Measurements from ENCODE around the gene CBX3. TPM values are rescaled to one million over a fixed set of nuclear protein-coding genes. Genes with fewer than 3 reads are reported as not detected.
"Not testable (repeated sequence)": the region's sequence is repeated elsewhere in the genome, so short reads cannot be mapped to it uniquely, and the experiment has no call there.

The CBX3 gene
- total RNA-seq, 1 donor from 2014 or later, result 52.1 TPM

GRCh38 chr7:26233902-26234511, 32.5 kb downstream of the CBX3 start:
- Histone ChIP-seq H3K4me1 (no peaks in the 10 kb centered on the region), H3K36me3 (no peaks in the 10 kb centered on the region), H3K4me3 (no peak overlapping the region), H3K27me3 (no peaks in the 10 kb centered on the region), H3K9me3 (no peaks in the 10 kb centered on the region), H3K27ac (no peak overlapping the region)
- intact Hi-C loops (cut with DNase I), result no loop called here
- TF ChIP-seq, protein P1, sequence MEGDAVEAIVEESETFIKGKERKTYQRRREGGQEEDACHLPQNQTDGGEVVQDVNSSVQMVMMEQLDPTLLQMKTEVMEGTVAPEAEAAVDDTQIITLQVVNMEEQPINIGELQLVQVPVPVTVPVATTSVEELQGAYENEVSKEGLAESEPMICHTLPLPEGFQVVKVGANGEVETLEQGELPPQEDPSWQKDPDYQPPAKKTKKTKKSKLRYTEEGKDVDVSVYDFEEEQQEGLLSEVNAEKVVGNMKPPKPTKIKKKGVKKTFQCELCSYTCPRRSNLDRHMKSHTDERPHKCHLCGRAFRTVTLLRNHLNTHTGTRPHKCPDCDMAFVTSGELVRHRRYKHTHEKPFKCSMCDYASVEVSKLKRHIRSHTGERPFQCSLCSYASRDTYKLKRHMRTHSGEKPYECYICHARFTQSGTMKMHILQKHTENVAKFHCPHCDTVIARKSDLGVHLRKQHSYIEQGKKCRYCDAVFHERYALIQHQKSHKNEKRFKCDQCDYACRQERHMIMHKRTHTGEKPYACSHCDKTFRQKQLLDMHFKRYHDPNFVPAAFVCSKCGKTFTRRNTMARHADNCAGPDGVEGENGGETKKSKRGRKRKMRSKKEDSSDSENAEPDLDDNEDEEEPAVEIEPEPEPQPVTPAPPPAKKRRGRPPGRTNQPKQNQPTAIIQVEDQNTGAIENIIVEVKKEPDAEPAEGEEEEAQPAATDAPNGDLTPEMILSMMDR (IDR thresholded peaks at IDR 0.05), result no peak
- no peak for DNase-seq (ENCODE audit: extremely low spot score in 2 of 2)

DNA sequence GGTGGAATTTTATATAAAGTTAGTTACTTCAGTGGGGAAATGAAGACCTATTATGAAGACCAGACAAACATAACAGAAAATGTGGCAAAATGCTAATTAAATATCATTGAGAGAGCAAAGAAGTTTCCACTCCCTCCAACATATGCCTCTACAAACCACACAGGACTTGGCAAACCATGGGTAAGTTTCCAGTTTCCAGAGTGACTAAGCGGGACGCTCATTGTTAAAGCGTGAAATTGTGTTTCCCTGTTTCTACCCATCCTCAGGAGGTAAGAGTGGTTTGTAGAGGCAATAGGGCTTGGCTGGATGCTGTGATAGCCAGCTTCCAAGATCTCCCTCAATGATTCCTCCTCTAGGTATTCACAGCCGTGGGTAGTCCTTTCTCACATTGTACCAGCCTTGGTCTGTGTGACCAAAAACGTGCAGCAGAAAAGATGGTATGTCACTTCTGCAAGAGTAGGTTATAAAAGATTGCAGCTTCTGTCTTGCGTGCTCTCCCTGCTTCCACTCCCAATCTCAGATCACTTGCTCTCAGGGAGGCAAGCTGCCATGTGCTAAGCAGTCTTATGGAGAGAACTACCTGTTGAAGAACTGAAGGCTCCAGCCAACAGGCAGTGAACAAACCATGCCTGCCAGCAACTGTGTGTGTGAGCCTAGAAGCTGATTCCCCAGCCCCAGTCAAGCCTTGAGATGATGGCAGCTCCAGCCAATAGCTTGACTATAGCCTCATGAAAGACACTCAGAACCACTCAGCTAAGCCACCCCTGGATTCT, 35.7 kb downstream of the CBX3 start:
- no peaks in the 10 kb centered on the region for H3K9me3 ChIP-seq
- H3K36me3 ChIP-seq, result no peaks in the 10 kb centered on the region
- H3K4me1 ChIP-seq, result no peaks in the 10 kb centered on the region
- no peak overlapping the region for H3K27ac ChIP-seq
- DNase-seq (ENCODE audit: extremely low spot score in 2 of 2), result no peak
- H3K27me3 ChIP-seq, result no peaks in the 10 kb centered on the region
- TF ChIP-seq POLR2AphosphoS5 (IDR thresholded peaks at IDR 0.05; ENCODE audit: insufficient read depth in 1 of 2, low read depth in 1 of 2) (no peak), POLR2A (IDR thresholded peaks at IDR 0.05) (no peak)
- TF ChIP-seq, protein P1 (IDR thresholded peaks at IDR 0.05), result no peak
- no peak overlapping the region for H3K4me3 ChIP-seq
- intact Hi-C loops (cut with DNase I), result no loop called here

DNA sequence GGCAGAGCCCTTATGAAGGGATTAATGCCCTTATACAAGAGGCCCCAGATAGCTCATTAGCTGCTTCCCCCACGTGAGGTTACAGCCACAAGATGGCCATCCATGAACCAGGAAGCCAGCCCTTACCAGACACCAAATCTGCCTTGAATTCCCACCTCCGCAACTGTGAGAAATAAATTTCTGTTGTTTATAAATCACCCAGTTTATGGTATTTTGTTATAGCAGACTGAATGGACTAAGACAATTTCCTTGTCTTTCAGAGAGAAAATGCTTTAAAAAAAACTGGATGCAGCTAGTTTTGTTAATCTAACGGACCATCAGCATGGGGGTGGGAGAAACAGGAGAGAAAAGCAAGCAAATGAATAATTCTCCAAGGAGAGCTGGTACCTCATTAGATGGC, 36.5 kb downstream of the CBX3 start:
- Histone ChIP-seq H3K9me3 (no peaks in the 10 kb centered on the region), H3K27ac (no peak overlapping the region), H3K27me3 (no peaks in the 10 kb centered on the region), H3K4me1 (no peaks in the 10 kb centered on the region), H3K36me3 (no peaks in the 10 kb centered on the region), H3K4me3 (no peak overlapping the region)
- TF ChIP-seq POLR2A (IDR thresholded peaks at IDR 0.05) (no peak), POLR2AphosphoS5 (IDR thresholded peaks at IDR 0.05; ENCODE audit: insufficient read depth in 1 of 2, low read depth in 1 of 2) (no peak)
- TF ChIP-seq, protein P1 (IDR thresholded peaks at IDR 0.05), result no peak
- DNase-seq (ENCODE audit: extremely low spot score in 2 of 2), result no peak
- intact Hi-C loops (cut with DNase I), result no loop called here

- DNase-seq (ENCODE audit: extremely low spot score in 2 of 2), result no peak
- Histone ChIP-seq H3K9me3 (no peaks in the 10 kb centered on the region), H3K36me3 (no peaks in the 10 kb centered on the region), H3K4me1 (no peaks in the 10 kb centered on the region), H3K27ac (no peak overlapping the region), H3K27me3 (no peaks in the 10 kb centered on the region), H3K4me3 (no peak overlapping the region)
- intact Hi-C loops (cut with DNase I), result no loop called here
- no peak for TF ChIP-seq POLR2AphosphoS5 (IDR thresholded peaks at IDR 0.05; ENCODE audit: insufficient read depth in 1 of 2, low read depth in 1 of 2)
- TF ChIP-seq, protein P1 (IDR thresholded peaks at IDR 0.05), result no peak
- TF ChIP-seq POLR2A (IDR thresholded peaks at IDR 0.05), result no peak
These were observed 43.6 kb downstream of the CBX3 start for GRCh38 chr7:26245150-26245549.

DNA sequence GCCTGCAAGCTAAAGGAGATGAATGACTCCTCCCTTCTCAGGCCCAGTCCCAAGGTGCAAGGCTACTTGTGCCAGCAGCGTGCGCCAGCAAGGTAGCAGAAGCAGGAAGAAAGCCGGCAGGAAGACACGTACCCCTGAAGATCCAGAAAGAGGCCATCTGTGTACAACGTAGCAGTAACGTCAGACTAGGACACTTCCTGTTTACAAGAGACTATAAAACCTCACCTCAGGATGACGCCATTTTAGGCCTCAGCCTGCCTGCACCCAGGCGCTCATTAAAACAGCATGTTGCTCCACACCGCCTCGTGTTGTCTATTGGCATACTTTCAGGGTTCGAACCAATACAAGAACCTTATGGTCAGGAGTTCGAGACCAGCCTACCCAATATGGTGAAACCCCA, 48.7 kb downstream of the CBX3 start:
- Histone ChIP-seq H3K4me3 (no peak overlapping the region), H3K4me1 (no peaks in the 10 kb centered on the region), H3K27ac (no peak overlapping the region), H3K27me3 (no peaks in the 10 kb centered on the region), H3K36me3 (no peaks in the 10 kb centered on the region), H3K9me3 (no peaks in the 10 kb centered on the region)
- intact Hi-C loops (cut with DNase I), result no loop called here
- TF ChIP-seq POLR2AphosphoS5 (IDR thresholded peaks at IDR 0.05; ENCODE audit: insufficient read depth in 1 of 2, low read depth in 1 of 2) (no peak), POLR2A (IDR thresholded peaks at IDR 0.05) (no peak)
- TF ChIP-seq, protein P1 (IDR thresholded peaks at IDR 0.05), result no peak
- DNase-seq (ENCODE audit: extremely low spot score in 2 of 2), result no peak

DNA sequence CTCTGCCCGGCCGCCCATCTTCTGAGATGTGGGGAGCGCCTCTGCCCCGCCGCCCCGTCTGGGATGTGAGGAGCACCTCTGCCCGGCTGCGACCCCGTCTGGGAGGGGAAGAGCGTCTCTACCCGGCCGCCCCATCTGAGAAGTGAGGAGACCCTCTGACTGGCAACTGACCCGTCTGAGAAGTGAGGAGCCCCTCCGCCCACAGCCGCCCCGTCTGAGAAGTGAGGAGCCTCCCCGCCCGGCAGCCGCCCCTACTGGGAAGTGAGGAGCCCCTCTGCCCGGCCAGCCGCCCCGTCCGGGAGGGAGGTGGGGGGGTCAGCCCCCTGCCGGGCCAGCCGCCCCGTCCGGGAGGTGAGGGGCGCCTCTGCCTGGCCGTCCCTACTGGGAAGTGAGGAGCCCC, 60.3 kb downstream of the CBX3 start:
- H3K4me3 ChIP-seq; H3K4me1 ChIP-seq; H3K27ac ChIP-seq; H3K27me3 ChIP-seq; H3K36me3 ChIP-seq; DNase-seq (ENCODE audit: extremely low spot score in 2 of 2); H3K9me3 ChIP-seq; intact Hi-C loops (cut with DNase I): not testable (repeated sequence)

Measured in vagina (tissue), 2 donors.